Activated CD4-positive, alpha-beta T cell treated with anti-CD3 and anti-CD28 coated beads, Interleukin-2, amount 10 ng/mL, durations not matched to agents 24 days and 14 days (primary cell): ENCODE results near the gene C7orf25. TPM values are rescaled to one million over a fixed set of nuclear protein-coding genes. Genes with fewer than 3 reads are reported as not detected.
A peak's percentile ranks its signal among the peaks of the same experiment; 100 is the strongest.
"Not testable (repeated sequence)": the region's sequence is repeated elsewhere in the genome, so short reads cannot be mapped to it uniquely, and the experiment has no call there.

ENCODE experiments used
- DNase-seq: peaks from one replicate; pipeline ENCODE4 v3.0.0; 2022
- H3K27ac Mint-ChIP-seq: one replicate; pipeline ENCODE4 v1.8.0; 2022; ENCODE audit warnings: mild to moderate bottlenecking, mixed read lengths
- H3K27me3 Mint-ChIP-seq: one replicate; pipeline ENCODE4 v1.8.0; 2022; ENCODE audit warnings: mixed read lengths
- H3K36me3 Mint-ChIP-seq: one replicate; pipeline ENCODE4 v1.8.0; 2022; ENCODE audit warnings: low read depth, mild to moderate bottlenecking, mixed read lengths
- H3K4me1 Mint-ChIP-seq: one replicate; pipeline ENCODE4 v1.8.0; 2021; ENCODE audit warnings: mixed read lengths
- H3K4me3 Mint-ChIP-seq: one replicate; pipeline ENCODE4 v1.8.0; 2022; ENCODE audit warnings: mild to moderate bottlenecking, moderate library complexity, mixed read lengths
- H3K9me3 Mint-ChIP-seq: one replicate; pipeline ENCODE4 v1.8.0; 2021; ENCODE audit warnings: mixed read lengths
- intact Hi-C: fragments of 100-400 bp; cut with micrococcal nuclease; formaldehyde crosslinking; loops from one replicate; pipeline ENCODE4 v1.15.1; 2023
- total RNA-seq: library from RNA; stranded (reverse); gene quantifications from 2 replicates; pipeline ENCODE4 v1.2.3, GENCODE V29; 2022

C7orf25 gene
- total RNA-seq, 1 donor from 2014 or later: 2.1 TPM

GRCh38 chr7:42885183-42885582 is 26.7 kb downstream of the C7orf25 start:
- DNase-seq, H3K9me3 Mint-ChIP-seq, H3K27ac Mint-ChIP-seq, H3K27me3 Mint-ChIP-seq, H3K4me3 Mint-ChIP-seq, H3K36me3 Mint-ChIP-seq: not testable (repeated sequence)
- H3K4me1 Mint-ChIP-seq: peaks cover 22% of the 10 kb centered on the region
- intact Hi-C loops: loop anchor here (10.0 kb wide), 1 partner anchor 140 kb away; no protein-coding TSS in a partner anchor

- DNase-seq: no peak
- Mint-ChIP-seq H3K4me3 (no peak overlapping the region), H3K4me1 (peaks cover 18% of the 10 kb centered on the region), H3K27ac (no peak overlapping the region), H3K36me3 (no peaks in the 10 kb centered on the region), H3K9me3 (no peaks in the 10 kb centered on the region), H3K27me3 (peaks cover 13% of the 10 kb centered on the region)
- intact Hi-C loops: loop anchor here (10.0 kb wide), 1 partner anchor 139 kb away; no protein-coding TSS in a partner anchor
These were observed 27.9 kb downstream of the C7orf25 start for GRCh38 chr7:42883950-42884349.

- H3K4me1 Mint-ChIP-seq: peaks cover 6% of the 10 kb centered on the region
- H3K9me3 Mint-ChIP-seq: no peaks in the 10 kb centered on the region
- H3K36me3 Mint-ChIP-seq: no peaks in the 10 kb centered on the region
- DNase-seq: no peak
- intact Hi-C loops: loop anchor here (10.0 kb wide), 1 partner anchor 136 kb away; no protein-coding TSS in a partner anchor
- H3K27ac Mint-ChIP-seq: no peak overlapping the region
- H3K27me3 Mint-ChIP-seq: peaks cover 5% of the 10 kb centered on the region
- no peak overlapping the region for H3K4me3 Mint-ChIP-seq
These were observed 31.5 kb downstream of the C7orf25 start for GRCh38 chr7:42880392-42880791.

- no peak for DNase-seq
These were observed 33.6 kb downstream of the C7orf25 start for GRCh38 chr7:42878303-42878702.

GRCh38 chr7:42877862-42878261 is 34.0 kb downstream of the C7orf25 start:
- no peak overlapping the region for H3K27ac Mint-ChIP-seq
- no peaks in the 10 kb centered on the region for H3K9me3 Mint-ChIP-seq
- intact Hi-C loops: loop anchor here (2.0 to 5.0 kb wide), 2 partner anchors 901 to 935 kb away; no protein-coding TSS in a partner anchor

More at GRCh38 chr7:42878303-42878702, 33.6 kb downstream of the C7orf25 start:
- H3K9me3 Mint-ChIP-seq: no peaks in the 10 kb centered on the region
- no peak overlapping the region for H3K27ac Mint-ChIP-seq
- no peak overlapping the region for H3K4me3 Mint-ChIP-seq
- intact Hi-C loops: loop anchor here (5.0 kb wide), 1 partner anchor 901 kb away; no protein-coding TSS in a partner anchor
- H3K27me3 Mint-ChIP-seq: peaks cover 5% of the 10 kb centered on the region
- H3K36me3 Mint-ChIP-seq: no peaks in the 10 kb centered on the region
- peaks cover 6% of the 10 kb centered on the region for H3K4me1 Mint-ChIP-seq

GRCh38 chr7:42876182-42877068 is 35.4 kb downstream of the C7orf25 start:
- Mint-ChIP-seq H3K27me3 (peaks cover 5% of the 10 kb centered on the region), H3K36me3 (no peaks in the 10 kb centered on the region), H3K9me3 (no peaks in the 10 kb centered on the region), H3K27ac (no peak overlapping the region), H3K4me3 (no peak overlapping the region), H3K4me1 (peaks cover 6% of the 10 kb centered on the region)
- intact Hi-C loops: loop anchor here (2.0 to 5.0 kb wide), 2 partner anchors 899 to 934 kb away; no protein-coding TSS in a partner anchor
- peak; percentile 86 for DNase-seq

More at GRCh38 chr7:42877862-42878261, 34.0 kb downstream of the C7orf25 start:
- no peaks in the 10 kb centered on the region for H3K36me3 Mint-ChIP-seq
- DNase-seq: no peak
- H3K4me1 Mint-ChIP-seq: peaks cover 6% of the 10 kb centered on the region
- peaks cover 5% of the 10 kb centered on the region for H3K27me3 Mint-ChIP-seq
- no peak overlapping the region for H3K4me3 Mint-ChIP-seq

GRCh38 chr7:42869131-42870020 is 42.5 kb downstream of the C7orf25 start:
- peaks cover 24% of the 10 kb centered on the region for H3K4me1 Mint-ChIP-seq
- H3K27ac Mint-ChIP-seq: peak overlapping the region; percentile 86
- peaks cover 4% of the 10 kb centered on the region for H3K36me3 Mint-ChIP-seq
- H3K9me3 Mint-ChIP-seq: peaks cover 10% of the 10 kb centered on the region
- peaks cover 1% of the 10 kb centered on the region for H3K27me3 Mint-ChIP-seq
- H3K4me3 Mint-ChIP-seq: peak overlapping the region; percentile 62
- intact Hi-C loops: loop anchor here (1.0 kb wide), 4 partner anchors 19 to 988 kb away; partner anchors contain the start of genes C7orf25, MRPL32 and PSMA2
- peak; percentile 79 for DNase-seq

GRCh38 chr7:42868480-42868879 is 43.4 kb downstream of the C7orf25 start:
- intact Hi-C loops: no loop called here
- Mint-ChIP-seq H3K4me3 (peak overlapping the region; percentile 62), H3K27me3 (peaks cover 2% of the 10 kb centered on the region), H3K36me3 (peaks cover 6% of the 10 kb centered on the region), H3K9me3 (peaks cover 18% of the 10 kb centered on the region), H3K27ac (peak overlapping the region; percentile 86), H3K4me1 (peaks cover 24% of the 10 kb centered on the region)
- DNase-seq: no peak

Other genes with a start within 250 kb of the C7orf25 start
- 202 and 209 TPM in 2 replicates for gene PSMA2, start 20.1 kb upstream of the C7orf25 start, total RNA-seq
- gene MRPL32, start 20.3 kb upstream of the C7orf25 start, total RNA-seq: 81.6 and 89.1 TPM in 2 replicates
- not detected in 2 replicates for gene HECW1, start 200.6 kb upstream of the C7orf25 start, total RNA-seq